ENCODE data around the gene SLC15A4.

Gene SLC15A4

DNA sequence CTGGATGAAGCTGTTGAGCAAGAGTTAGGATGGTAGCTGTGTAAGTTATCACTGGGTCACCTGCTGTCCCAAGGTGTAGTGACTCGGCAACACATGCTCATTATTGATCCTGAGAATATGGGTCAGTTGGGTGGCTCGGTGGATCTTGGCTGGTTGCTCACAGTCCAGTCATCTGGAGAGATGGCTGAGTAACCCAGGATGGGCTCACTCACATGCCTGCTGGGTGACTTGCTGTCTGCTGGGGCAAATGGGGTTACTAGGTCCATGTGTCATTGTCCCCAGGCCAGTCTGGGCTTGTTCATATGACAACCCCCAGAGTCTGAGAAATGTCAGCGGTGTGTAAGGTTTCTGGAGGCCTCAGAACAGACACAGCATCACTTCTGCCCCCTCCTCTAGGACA is 69.5 kb downstream of the SLC15A4 start:
- no peak for DNase-seq (ENCODE audit: low read depth in 2 of 2)

DNA sequence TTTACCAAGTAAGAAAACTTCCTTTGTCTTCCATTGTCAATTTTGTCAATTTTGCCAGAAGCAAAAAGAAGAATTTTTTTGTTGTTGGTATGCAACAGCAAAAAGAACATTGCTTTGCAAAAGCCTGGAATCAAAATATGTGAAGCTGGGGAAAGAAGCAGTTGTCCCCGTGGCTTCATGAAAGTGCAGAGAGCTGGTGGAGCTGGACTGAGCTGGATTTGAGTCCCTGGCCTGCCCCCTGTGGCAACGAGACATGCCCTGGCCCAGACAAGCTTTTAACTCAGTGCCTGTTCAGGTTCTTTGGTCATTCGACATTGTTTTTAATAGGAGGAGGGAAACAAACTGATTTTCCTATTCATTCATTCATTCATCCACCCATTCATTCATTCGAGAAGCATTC is 70.3 kb downstream of the SLC15A4 start:
- no peak for DNase-seq (ENCODE audit: low read depth in 2 of 2)

DNA sequence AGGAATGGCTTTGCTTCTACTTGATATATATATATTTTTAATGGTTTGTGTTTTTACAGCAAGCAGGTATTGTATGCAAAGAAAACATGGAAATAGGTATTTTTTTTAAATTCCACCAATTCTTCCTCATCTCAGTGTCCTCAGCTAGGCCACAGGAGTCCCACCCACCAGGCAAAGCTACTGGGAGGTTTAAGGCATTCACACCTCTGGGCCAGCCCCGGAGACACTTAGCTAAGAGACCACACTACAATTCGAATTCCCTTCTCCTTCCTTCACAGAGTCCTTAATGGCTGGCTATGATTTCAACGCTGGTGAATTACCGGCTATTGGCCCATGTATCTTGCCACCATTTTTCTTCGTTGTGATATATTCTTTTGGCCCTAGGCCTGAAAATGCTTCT is 71.4 kb downstream of the SLC15A4 start:
- DNase-seq (ENCODE audit: low read depth in 2 of 2): no peak

DNA sequence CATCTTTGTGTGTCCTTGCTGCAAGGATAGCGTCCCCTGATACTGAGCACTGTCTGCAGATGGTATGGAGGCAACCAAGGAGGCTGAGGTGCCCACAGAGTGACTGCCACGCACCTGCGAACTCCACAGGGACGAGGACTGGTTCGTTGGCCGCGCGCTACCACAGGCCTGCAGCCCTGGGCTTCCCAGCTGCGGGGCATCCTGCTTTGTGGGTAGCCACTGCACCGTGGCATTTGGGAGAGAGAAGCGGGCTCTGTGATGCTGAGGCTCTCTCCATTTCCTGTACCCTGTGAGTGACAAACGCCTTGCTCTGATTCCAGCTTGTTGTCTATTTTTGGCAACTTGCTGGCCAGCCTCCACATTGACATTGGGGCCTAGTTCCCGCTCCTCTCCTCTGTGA is 76.3 kb downstream of the SLC15A4 start:
- no peak for DNase-seq (ENCODE audit: low read depth in 2 of 2)

DNA sequence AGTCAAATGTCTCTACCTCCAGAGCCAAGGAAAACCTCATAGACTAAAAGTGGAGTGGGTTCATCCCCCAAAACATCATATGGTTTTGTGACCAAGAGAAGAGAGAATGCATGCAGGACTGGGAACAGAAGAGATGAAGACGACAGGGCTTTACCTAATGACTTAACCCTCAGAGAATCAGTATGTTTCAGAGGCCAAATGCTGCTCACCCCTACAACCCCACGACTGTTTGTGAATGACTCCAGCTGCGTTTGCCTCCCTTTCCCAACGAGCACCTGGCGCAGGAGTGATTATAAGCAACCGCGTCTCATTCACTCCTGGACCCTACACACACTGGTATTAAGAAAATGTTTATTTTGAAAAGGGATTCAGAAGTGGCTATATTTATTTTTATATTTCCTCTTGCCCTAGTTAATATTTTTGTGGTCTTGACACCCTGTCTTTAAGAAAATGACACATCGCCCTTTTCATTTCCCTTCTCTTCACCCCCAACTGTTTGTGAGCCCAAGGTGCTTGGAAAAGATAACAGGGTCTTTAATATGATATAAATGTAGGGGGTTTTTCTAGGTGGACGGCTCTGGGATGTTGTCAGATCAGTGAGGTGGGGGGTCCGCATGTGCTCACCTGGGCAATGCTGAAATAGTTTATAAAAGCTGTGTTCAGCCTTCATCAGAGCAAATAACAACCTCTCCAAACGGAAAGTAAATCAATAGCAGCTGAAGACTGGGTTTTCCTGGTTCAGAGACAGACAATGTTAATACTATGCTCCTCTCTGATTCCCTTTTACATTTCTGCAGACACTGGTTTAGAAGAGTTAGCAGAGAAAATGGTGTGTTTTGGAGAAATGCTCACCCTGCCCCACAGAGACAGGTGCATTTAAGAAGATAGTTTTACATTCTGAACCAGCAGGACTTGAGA is 77.7 kb downstream of the SLC15A4 start:
- no peak for DNase-seq (ENCODE audit: low read depth in 2 of 2)

DNA sequence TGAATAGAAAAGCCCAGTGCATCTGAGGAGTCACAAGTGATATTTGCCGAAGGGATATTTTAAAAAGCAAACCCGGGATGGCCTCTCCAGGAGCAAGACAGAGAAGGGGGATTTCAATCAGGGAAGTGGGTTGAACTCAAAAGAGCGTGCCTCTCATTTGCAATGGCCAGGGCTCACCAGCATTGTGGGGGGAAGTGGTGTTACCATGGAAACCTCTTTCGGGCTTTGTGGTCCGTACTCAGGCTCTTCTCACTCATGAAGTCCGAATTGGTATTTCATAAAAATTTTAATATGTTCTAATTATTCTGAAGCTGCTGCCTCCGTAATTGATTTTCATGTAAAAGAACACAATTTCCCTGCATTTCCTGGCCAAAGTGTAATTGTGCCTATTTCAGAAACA is 79.8 kb downstream of the SLC15A4 start:
- DNase-seq (ENCODE audit: low read depth in 2 of 2): no peak
